NCI-H187 (cell line): ENCODE measurements around the gene GDPD5.
A peak's percentile ranks its signal among the peaks of the same experiment; 100 is the strongest.

ENCODE experiments used
- DNase-seq, 2 experiments: peaks; one replicate each; lab custom pipeline; 2025; lab: John Stamatoyannopoulos, UW

The GDPD5 gene

GRCh38 chr11:75558939-75559843 is 33.5 kb upstream of the GDPD5 start:
- DNase-seq: no peak

DNA sequence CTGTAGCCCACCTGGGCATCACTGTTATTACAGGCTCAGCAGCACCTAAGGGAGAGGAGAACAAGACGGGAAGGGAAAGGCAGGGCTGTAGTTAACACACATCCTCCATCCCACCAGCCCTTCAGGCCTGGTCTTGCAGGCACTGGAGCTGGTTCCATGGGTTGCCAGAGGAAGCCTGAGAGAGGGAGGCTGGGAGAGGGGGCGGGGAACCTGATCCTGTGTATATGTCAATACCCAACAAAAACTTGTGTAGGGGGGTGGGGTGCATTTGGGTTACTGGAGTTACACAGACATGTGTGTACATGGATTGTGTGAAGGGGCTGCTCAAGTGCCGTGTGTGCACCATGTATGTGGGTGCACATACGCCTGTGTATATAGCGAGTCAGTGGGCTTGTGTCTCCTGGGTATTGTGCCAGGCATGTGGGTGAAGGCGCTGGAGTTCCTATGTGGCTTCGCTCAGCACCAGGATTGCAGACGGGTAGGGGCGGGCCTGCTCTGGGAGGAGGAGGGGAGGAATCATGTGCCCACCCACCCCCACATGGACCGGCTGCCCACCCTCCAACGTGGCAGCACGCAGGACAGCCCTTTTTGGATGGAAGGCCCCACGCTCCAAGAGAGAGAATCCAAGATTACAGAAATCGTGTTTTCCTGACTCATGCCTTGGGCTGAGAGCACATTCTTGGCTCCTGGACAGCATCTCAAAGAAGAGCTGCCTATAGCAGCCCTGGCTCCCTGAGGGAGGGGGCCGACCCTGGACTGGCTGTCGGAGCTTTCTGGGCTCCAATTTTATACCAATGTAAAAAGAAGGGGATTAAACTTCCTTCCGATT is 32.1 kb upstream of the GDPD5 start:
- DNase-seq: no peak

- DNase-seq: no peak
Observed at GRCh38 chr11:75556275-75556674, 30.5 kb upstream of the GDPD5 start.

DNA sequence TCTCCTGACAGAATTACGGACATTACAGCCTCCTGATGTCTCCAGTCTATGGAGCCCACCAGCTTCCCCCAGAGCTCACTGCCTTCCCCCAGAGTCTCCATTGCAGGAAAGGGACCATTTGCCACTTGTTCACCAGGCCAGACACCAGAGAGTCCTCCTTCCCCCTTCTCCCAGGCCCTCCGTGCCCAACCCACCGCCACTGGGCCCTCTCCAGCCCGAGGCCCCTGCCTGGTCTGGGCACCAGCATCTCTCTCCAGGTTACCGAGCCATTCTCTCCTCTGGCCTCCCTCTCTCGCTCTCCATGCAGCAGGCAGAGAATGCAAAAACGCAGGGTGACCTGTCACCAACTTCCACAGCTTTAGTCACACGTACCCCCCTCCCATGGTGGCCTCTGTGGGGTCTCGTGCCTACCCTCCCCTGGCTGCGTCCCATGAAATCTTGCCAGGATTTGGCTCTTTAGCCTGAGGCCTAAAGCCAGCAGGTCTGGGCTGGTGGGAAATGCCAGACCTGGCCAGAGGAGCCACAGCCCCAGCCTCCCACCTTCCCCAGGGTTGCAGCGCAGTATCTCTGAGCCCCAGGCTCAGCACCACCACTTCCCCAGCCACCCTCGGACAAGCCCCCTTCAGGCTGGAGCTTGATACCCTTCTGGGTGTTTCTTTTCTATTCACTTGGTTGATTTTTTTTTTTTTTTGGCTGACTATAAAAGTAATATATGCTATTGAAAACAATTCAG is 29.5 kb upstream of the GDPD5 start:
- DNase-seq: no peak

GRCh38 chr11:75554258-75555022 is 28.7 kb upstream of the GDPD5 start:
- DNase-seq: peak in 1 of 2 experiments; percentile 29

GRCh38 chr11:75553889-75554257 is 28.1 kb upstream of the GDPD5 start:
- no peak for DNase-seq

DNA sequence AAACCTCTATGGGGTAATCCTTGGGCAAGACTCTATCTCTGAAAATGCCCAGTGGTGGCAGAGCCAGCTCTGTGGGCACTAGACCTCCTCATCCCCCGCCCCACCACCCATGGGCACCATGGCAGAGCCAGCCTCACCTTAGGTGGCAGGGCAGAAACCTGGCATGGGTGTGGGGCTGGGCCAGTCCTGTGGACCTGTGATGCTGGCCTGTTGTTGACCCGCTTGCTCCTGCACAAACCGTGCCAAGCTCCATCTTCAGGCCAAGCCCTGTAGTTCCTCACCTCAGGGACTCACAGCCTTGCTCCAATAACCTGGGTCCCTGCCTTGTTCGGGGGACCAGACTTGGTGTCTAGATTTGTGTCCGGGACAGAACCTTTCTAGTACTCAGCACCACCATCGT is 27.4 kb upstream of the GDPD5 start:
- DNase-seq: no peak

- no peak for DNase-seq
Observed at GRCh38 chr11:75549370-75549958, 23.7 kb upstream of the GDPD5 start.

DNA sequence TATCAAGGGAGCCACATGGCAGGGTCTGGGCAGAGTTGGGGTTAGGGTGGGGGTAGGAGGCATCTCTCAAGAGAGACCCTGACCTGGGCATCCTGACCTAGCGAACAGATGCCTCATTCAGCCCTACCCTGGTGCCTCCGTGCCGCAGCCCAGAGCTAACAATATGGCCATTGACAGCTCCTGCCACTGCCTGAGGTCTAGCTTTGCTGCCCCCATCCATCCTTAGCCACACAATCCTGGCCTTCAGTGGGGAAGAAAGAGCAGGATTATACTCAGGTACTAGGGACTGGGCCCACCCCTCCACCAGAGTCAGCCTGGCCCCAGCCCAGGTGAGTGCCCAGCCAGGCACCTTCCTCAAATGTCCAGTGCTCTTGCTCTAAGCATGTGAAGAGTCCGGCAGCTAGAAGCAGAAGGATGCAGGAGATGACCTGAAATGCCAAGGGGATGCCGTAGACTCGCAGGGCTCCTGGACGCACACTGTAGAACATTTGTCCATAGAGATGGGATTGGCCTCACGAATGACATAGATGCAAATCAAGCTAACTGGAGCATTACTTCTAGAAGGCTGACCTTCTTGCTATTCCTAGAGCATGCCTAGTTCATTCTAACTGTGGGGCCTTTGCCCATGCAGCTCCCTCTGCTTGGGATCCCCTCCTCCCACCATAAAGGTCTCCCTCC is 23.0 kb upstream of the GDPD5 start:
- no peak for DNase-seq

DNA sequence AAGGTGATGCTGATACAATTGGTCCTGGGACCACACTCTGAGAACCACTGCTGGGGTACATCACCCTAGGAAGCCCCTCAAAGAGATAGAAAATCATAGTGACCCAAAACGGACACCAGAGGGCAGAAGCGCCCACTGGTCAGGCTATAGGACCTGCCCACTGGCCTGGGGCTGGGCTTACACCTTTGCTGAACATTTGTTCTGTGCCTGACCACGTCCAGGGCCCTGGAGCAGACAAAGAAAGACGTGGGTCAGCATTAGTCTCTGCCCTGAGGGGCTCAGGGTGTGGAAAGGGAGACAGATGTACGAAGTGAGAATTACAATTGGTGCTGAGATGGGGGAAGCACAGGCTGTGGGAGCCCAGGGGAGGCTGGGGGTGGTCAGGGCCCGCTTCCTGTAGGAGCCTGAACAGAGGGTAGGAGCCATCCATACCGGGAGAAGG is 21.9 kb upstream of the GDPD5 start:
- DNase-seq: peak in 1 of 2 experiments; percentile 10

DNA sequence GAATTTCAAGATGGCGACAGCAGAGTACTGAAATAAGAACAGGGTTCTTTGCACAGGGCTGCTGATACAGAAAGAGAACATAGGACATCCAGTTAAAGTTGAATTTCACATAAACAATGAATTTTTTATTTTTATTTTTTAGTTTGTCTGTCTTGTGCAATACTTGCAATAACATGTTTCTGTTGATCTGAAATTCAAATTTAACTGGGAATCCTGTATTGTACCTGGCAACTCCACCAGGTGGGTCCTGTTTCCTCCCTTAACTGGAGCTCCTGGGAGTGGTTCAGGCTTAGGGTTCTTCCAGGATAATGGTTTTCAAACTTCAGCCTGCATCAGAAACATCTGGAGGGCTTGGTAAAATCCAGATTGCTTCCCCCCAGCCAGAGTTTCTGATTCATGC is 21.4 kb upstream of the GDPD5 start:
- DNase-seq: no peak

GRCh38 chr11:75543806-75544205 is 18.1 kb upstream of the GDPD5 start:
- DNase-seq: no peak

DNA sequence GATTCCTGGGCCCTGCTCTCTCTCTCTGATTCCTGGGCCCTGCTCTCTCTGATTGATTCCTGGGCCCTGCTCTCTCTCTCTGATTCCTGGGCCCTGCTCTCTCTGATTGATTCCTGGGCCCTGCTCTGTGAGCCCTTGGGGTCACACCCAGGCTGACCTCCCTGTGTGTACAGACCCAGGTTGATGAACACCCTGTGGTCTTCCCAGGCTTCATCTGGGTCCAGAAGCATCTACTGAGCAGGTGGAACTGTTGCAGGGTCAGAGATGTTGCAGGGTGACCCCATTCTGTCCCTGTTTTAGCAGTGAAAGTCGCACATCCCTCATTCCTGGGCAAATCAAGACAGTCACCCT is 16.3 kb upstream of the GDPD5 start:
- DNase-seq: no peak

GRCh38 chr11:75541193-75542087 is 15.7 kb upstream of the GDPD5 start:
- no peak for DNase-seq

GRCh38 chr11:75539459-75540334 is 14.0 kb upstream of the GDPD5 start:
- DNase-seq: no peak

GRCh38 chr11:75538150-75538942 is 12.6 kb upstream of the GDPD5 start:
- no peak for DNase-seq

GRCh38 chr11:75537740-75538139 is 12.0 kb upstream of the GDPD5 start:
- no peak for DNase-seq
